ENCODE data around the gene TAF3.

TAF3 gene

GRCh38 chr10:7933262-7933661, 115.0 kb downstream of the TAF3 start:
- no peak for DNase-seq (ENCODE audit: low read depth)

GRCh38 chr10:7933757-7934156, 115.5 kb downstream of the TAF3 start:
- DNase-seq (ENCODE audit: low read depth), result no peak

- no peak for DNase-seq (ENCODE audit: low read depth)
These were observed 119.1 kb downstream of the TAF3 start for GRCh38 chr10:7937315-7937945.

- no peak for DNase-seq (ENCODE audit: low read depth)
These were observed 123.3 kb downstream of the TAF3 start for GRCh38 chr10:7941576-7941975.

GRCh38 chr10:7942316-7942715, 124.0 kb downstream of the TAF3 start:
- DNase-seq (ENCODE audit: low read depth), result no peak

GRCh38 chr10:7942859-7943258, 124.6 kb downstream of the TAF3 start:
- DNase-seq (ENCODE audit: low read depth), result no peak

- no peak for DNase-seq (ENCODE audit: low read depth)
These were observed 125.8 kb downstream of the TAF3 start for GRCh38 chr10:7944215-7944480.

- DNase-seq (ENCODE audit: low read depth), result no peak
These were observed 126.2 kb downstream of the TAF3 start for GRCh38 chr10:7944537-7944936.

GRCh38 chr10:7945034-7945433, 126.7 kb downstream of the TAF3 start:
- DNase-seq (ENCODE audit: low read depth), result no peak

GRCh38 chr10:7945469-7946187, 127.3 kb downstream of the TAF3 start:
- no peak for DNase-seq (ENCODE audit: low read depth)

GRCh38 chr10:7948371-7949000, 130.2 kb downstream of the TAF3 start:
- no peak for DNase-seq (ENCODE audit: low read depth)

GRCh38 chr10:7950981-7951847, 132.9 kb downstream of the TAF3 start:
- peak; percentile 6 for DNase-seq (ENCODE audit: low read depth)

- no peak for DNase-seq (ENCODE audit: low read depth)
These were observed 134.0 kb downstream of the TAF3 start for GRCh38 chr10:7952266-7952665.

GRCh38 chr10:7953447-7953846, 135.1 kb downstream of the TAF3 start:
- no peak for DNase-seq (ENCODE audit: low read depth)

- DNase-seq (ENCODE audit: low read depth), result no peak
These were observed 137.1 kb downstream of the TAF3 start for GRCh38 chr10:7955446-7955845.

- DNase-seq (ENCODE audit: low read depth), result peak; percentile 22
These were observed 138.2 kb downstream of the TAF3 start for GRCh38 chr10:7956508-7956907.

- no peak for DNase-seq (ENCODE audit: low read depth)
These were observed 139.3 kb downstream of the TAF3 start for GRCh38 chr10:7957591-7957990.

GRCh38 chr10:7958442-7958841, 140.1 kb downstream of the TAF3 start:
- DNase-seq (ENCODE audit: low read depth), result no peak

GRCh38 chr10:7960108-7960507, 141.8 kb downstream of the TAF3 start:
- no peak for DNase-seq (ENCODE audit: low read depth)

- DNase-seq (ENCODE audit: low read depth), result no peak
These were observed 144.3 kb downstream of the TAF3 start for GRCh38 chr10:7962592-7962991.

- no peak for DNase-seq (ENCODE audit: low read depth)
These were observed 147.2 kb downstream of the TAF3 start for GRCh38 chr10:7965457-7965856.

GRCh38 chr10:7967035-7967434, 148.7 kb downstream of the TAF3 start:
- no peak for DNase-seq (ENCODE audit: low read depth)

All from HS-5 (cell line).